ENCODE measurements around the gene CBFB. TPM values are rescaled to one million over a fixed set of nuclear protein-coding genes. Genes with fewer than 3 reads are reported as not detected.
"Not testable (repeated sequence)": the region's sequence is repeated elsewhere in the genome, so short reads cannot be mapped to it uniquely, and the experiment has no call there.

The CBFB gene
- total RNA-seq: 23.1 TPM
- long read RNA-seq, transcript CBFB-202 (6 exons, 2,971 nt): minor isoform, 34 of 93 reads
- long read RNA-seq, transcript CBFB-201 (6 exons, 3,136 nt): major isoform, 36 of 93 reads
- long read RNA-seq, partial matches to known transcripts: 1 of 93 reads
- long read RNA-seq, other reads (novel, unspliced or antisense): 20 of 93 reads

- intact Hi-C loops (cut with DNase I): no loop called here
- ATAC-seq (ENCODE audit: poor library complexity): peak; percentile 97
- peak; percentile 96 for DNase-seq
These were observed at the start of gene CBFB for GRCh38 chr16:67028696-67029253. TSS of gene CBFB (plus strand) at chr16:67029149. CDS start at chr16:67029408, 259 bp downstream.

GRCh38 chr16:66983033-66983432 lies 45.9 kb upstream of the CBFB start:
- no peak for DNase-seq
- no peak for ATAC-seq (ENCODE audit: poor library complexity)
- intact Hi-C loops (cut with DNase I): no loop called here

- DNase-seq (no peak), ATAC-seq (ENCODE audit: poor library complexity) (no peak)
- intact Hi-C loops (cut with DNase I): no loop called here
These were observed 44.0 kb upstream of the CBFB start for GRCh38 chr16:66984892-66985311.

GRCh38 chr16:66986559-66986958 lies 42.4 kb upstream of the CBFB start:
- DNase-seq (no peak), ATAC-seq (ENCODE audit: poor library complexity) (no peak)
- intact Hi-C loops (cut with DNase I): no loop called here

- DNase-seq (no peak), ATAC-seq (ENCODE audit: poor library complexity) (no peak)
- intact Hi-C loops (cut with DNase I): no loop called here
These were observed 40.7 kb upstream of the CBFB start, which contains the start of gene CES4A for GRCh38 chr16:66988197-66988788. TSS of gene CES4A (plus strand) at chr16:66988589. CDS start at chr16:66988773, 184 bp downstream.

- no peak for ATAC-seq (ENCODE audit: poor library complexity)
- intact Hi-C loops (cut with DNase I): no loop called here
- no peak for DNase-seq
These were observed 37.3 kb upstream of the CBFB start for GRCh38 chr16:66991545-66992077.

GRCh38 chr16:66993558-66993957 lies 35.4 kb upstream of the CBFB start:
- DNase-seq; ATAC-seq (ENCODE audit: poor library complexity); intact Hi-C loops (cut with DNase I): not testable (repeated sequence)

- DNase-seq (no peak), ATAC-seq (ENCODE audit: poor library complexity) (peak; percentile 50)
- intact Hi-C loops (cut with DNase I): no loop called here
These were observed 32.5 kb upstream of the CBFB start for GRCh38 chr16:66996324-66996982.

- intact Hi-C loops (cut with DNase I): no loop called here
- peak; percentile 33 for ATAC-seq (ENCODE audit: poor library complexity)
- no peak for DNase-seq
These were observed 32.0 kb upstream of the CBFB start for GRCh38 chr16:66996983-66997358.

GRCh38 chr16:67000384-67001351 lies 28.3 kb upstream of the CBFB start:
- intact Hi-C loops (cut with DNase I): no loop called here
- ATAC-seq (ENCODE audit: poor library complexity): peak; percentile 65
- peak; percentile 73 for DNase-seq

- no peak for DNase-seq
- ATAC-seq (ENCODE audit: poor library complexity): no peak
- intact Hi-C loops (cut with DNase I): no loop called here
These were observed 27.2 kb upstream of the CBFB start for GRCh38 chr16:67001726-67002125.

GRCh38 chr16:67006930-67007658 lies 21.9 kb upstream of the CBFB start:
- ATAC-seq (ENCODE audit: poor library complexity): no peak
- no peak for DNase-seq
- intact Hi-C loops (cut with DNase I): no loop called here

- no peak for ATAC-seq (ENCODE audit: poor library complexity)
- intact Hi-C loops (cut with DNase I): no loop called here
- DNase-seq: no peak
These were observed 19.8 kb upstream of the CBFB start for GRCh38 chr16:67009158-67009557.

GRCh38 chr16:67011274-67011673 lies 17.7 kb upstream of the CBFB start:
- intact Hi-C loops (cut with DNase I): no loop called here
- ATAC-seq (ENCODE audit: poor library complexity) (no peak), DNase-seq (no peak)

- DNase-seq (no peak), ATAC-seq (ENCODE audit: poor library complexity) (no peak)
- intact Hi-C loops (cut with DNase I): no loop called here
These were observed 15.6 kb upstream of the CBFB start for GRCh38 chr16:67013233-67013822.

- intact Hi-C loops (cut with DNase I): no loop called here
- ATAC-seq (ENCODE audit: poor library complexity) (peak; percentile 94), DNase-seq (peak; percentile 90)
These were observed 14.9 kb upstream of the CBFB start for GRCh38 chr16:67013823-67014633.

Measured in Right ventricle myocardium superior (tissue), 1 donor.